ENCODE data around the gene TEX19. TPM values are rescaled to one million over a fixed set of nuclear protein-coding genes. Genes with fewer than 3 reads are reported as not detected.
A peak's percentile ranks its signal among the peaks of the same experiment; 100 is the strongest.

TEX19 gene
- total RNA-seq, 1 donor from 2014 or later, result not detected

- DNase-seq (no peak), ATAC-seq (peak in 1 of 2 donors; percentile 27)
- no peaks in the 10 kb centered on the region for H3K9me3 ChIP-seq
- no peak overlapping the region for H3K4me3 ChIP-seq
- intact Hi-C loops (cut with DNase I), result no loop called here
- no peaks in the 10 kb centered on the region for H3K36me3 ChIP-seq
- H3K27ac ChIP-seq, result no peak overlapping the region
- peaks cover 15% of the 10 kb centered on the region for H3K27me3 ChIP-seq (ENCODE audit: low read depth)
- no peak for TF ChIP-seq CTCF (IDR thresholded peaks at IDR 0.05)
- H3K4me1 ChIP-seq, result no peaks in the 10 kb centered on the region
Observed at GRCh38 chr17:82361885-82362633, 3.0 kb downstream of the TEX19 start.

- no peak for ATAC-seq
- no peak overlapping the region for H3K4me3 ChIP-seq
Observed at GRCh38 chr17:82365606-82366295, 6.7 kb downstream of the TEX19 start.

GRCh38 chr17:82366749-82367148, 7.7 kb downstream of the TEX19 start:
- peaks cover 18% of the 10 kb centered on the region for H3K4me1 ChIP-seq
- no peaks in the 10 kb centered on the region for H3K36me3 ChIP-seq
- TF ChIP-seq CTCF (IDR thresholded peaks at IDR 0.05), result no peak
- ATAC-seq (no peak), DNase-seq (peak; percentile 20)
- no peak overlapping the region for H3K4me3 ChIP-seq
- H3K27me3 ChIP-seq (ENCODE audit: low read depth), result peaks cover 26% of the 10 kb centered on the region
- no peak overlapping the region for H3K27ac ChIP-seq
- no peaks in the 10 kb centered on the region for H3K9me3 ChIP-seq
- intact Hi-C loops (cut with DNase I), result no loop called here

More at GRCh38 chr17:82365606-82366295, 6.7 kb downstream of the TEX19 start:
- no peaks in the 10 kb centered on the region for H3K36me3 ChIP-seq
- H3K27ac ChIP-seq, result no peak overlapping the region
- no peaks in the 10 kb centered on the region for H3K9me3 ChIP-seq
- H3K27me3 ChIP-seq (ENCODE audit: low read depth), result peaks cover 16% of the 10 kb centered on the region
- TF ChIP-seq CTCF (IDR thresholded peaks at IDR 0.05), result no peak
- intact Hi-C loops (cut with DNase I), result no loop called here
- no peak for DNase-seq
- H3K4me1 ChIP-seq, result peaks cover 10% of the 10 kb centered on the region

GRCh38 chr17:82367724-82368524, 8.9 kb downstream of the TEX19 start:
- intact Hi-C loops (cut with DNase I), result no loop called here
- no peak for TF ChIP-seq CTCF (IDR thresholded peaks at IDR 0.05)
- Histone ChIP-seq H3K4me1 (peaks cover 28% of the 10 kb centered on the region), H3K36me3 (no peaks in the 10 kb centered on the region), H3K9me3 (no peaks in the 10 kb centered on the region), H3K4me3 (no peak overlapping the region), H3K27me3 (ENCODE audit: low read depth) (peaks cover 38% of the 10 kb centered on the region), H3K27ac (no peak overlapping the region)
- DNase-seq (no peak), ATAC-seq (no peak)

- Histone ChIP-seq H3K27ac (no peak overlapping the region), H3K36me3 (no peaks in the 10 kb centered on the region)
- TF ChIP-seq CTCF (IDR thresholded peaks at IDR 0.05), result no peak
Observed at GRCh38 chr17:82369211-82369610, 10.2 kb downstream of the TEX19 start.

More at GRCh38 chr17:82369211-82369610, 10.2 kb downstream of the TEX19 start:
- ATAC-seq (no peak), DNase-seq (no peak)
- Histone ChIP-seq H3K4me1 (peaks cover 28% of the 10 kb centered on the region), H3K27me3 (ENCODE audit: low read depth) (peaks cover 51% of the 10 kb centered on the region), H3K9me3 (no peaks in the 10 kb centered on the region), H3K4me3 (no peak overlapping the region)
- intact Hi-C loops (cut with DNase I), result no loop called here

Data from lower lobe of right lung (tissue), 2 donors.